Tibial nerve (tissue), 3 donors: Measurements from ENCODE around the gene MARF1.

Source experiments
- CTCF ChIP-seq, 5 experiments: fragments of 200-600 bp in 3 of 5; fragments of 450-650 bp in 2 of 5; sonication (generic) in 3 of 5; IDR thresholded peaks; one replicate each; pipeline ENCODE4 v1.5.1; 2016 to 2019; ENCODE audit warnings: antibody characterized with exemption in 5 of 5, mild to moderate bottlenecking in 3 of 5, moderate library complexity in 2 of 5
- POLR2A ChIP-seq, 2 donors: fragments of 450-650 bp; IDR thresholded peaks; one replicate each; pipeline ENCODE4 v1.6.1; 2017; ENCODE audit warnings: antibody characterized with exemption in 2 of 2, mild to moderate bottlenecking in 2 of 2, moderate library complexity in 2 of 2

DNA sequence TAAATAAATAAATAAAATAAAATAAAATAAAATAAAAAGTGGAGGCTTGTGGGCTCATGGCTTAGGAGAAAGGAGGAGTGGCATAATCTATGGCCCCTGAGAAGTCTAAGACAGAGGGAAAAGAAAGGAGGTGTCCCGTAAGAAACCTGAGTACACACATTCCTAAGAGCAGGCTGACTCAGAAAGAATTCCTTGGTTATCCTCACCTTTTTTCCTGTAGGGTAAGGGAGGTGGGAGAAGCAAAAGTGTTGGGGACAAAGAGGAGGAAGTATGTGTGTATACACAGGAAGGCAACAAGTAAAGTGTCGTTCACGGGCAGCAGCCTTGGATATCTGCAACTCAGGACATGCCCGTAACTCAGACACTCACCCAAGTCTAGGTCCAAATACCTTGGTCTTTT lies 29.3 kb downstream of the MARF1 start:
- no peak for TF ChIP-seq CTCF (IDR thresholded peaks at IDR 0.05)
- TF ChIP-seq POLR2A (IDR thresholded peaks at IDR 0.05), result no peak
